HEK293 (cell line): Measurements from ENCODE around the gene CCDC40.

Experiments
- HOXA7 ChIP-seq: sonication (generic); formaldehyde crosslinking; IDR thresholded peaks from 2 replicates; pipeline ENCODE4 v1.8.1; 2022; ENCODE audit warnings: missing genetic modification reagents, borderline replicate concordance
- KLF10 ChIP-seq: fragments of 450-650 bp; IDR thresholded peaks from 2 replicates; pipeline ENCODE4 v1.5.1; 2018; ENCODE audit warnings: missing biosample characterization, mild to moderate bottlenecking, missing genetic modification characterization
- MZF1 ChIP-seq: fragments of 450-650 bp; formaldehyde crosslinking; IDR thresholded peaks from 2 replicates; pipeline ENCODE4 v1.5.1; 2017; ENCODE audit warnings: missing biosample characterization, missing genetic modification characterization, borderline replicate concordance
- OVOL3 ChIP-seq: fragments of 450-650 bp; formaldehyde crosslinking; IDR thresholded peaks from 2 replicates; pipeline ENCODE4 v1.5.1; 2016; ENCODE audit warnings: missing biosample characterization, missing genetic modification characterization
- PRDM1 ChIP-seq: fragments of 450-650 bp; formaldehyde crosslinking; IDR thresholded peaks from 2 replicates; pipeline ENCODE4; 2016; ENCODE audit warnings: missing biosample characterization, missing genetic modification characterization
- PRDM10 ChIP-seq: fragments of 450-650 bp; formaldehyde crosslinking; IDR thresholded peaks from 2 replicates; pipeline ENCODE4 v1.5.1; 2016; ENCODE audit warnings: missing biosample characterization, missing genetic modification characterization
- ZFP37 ChIP-seq: fragments of 450-650 bp; formaldehyde crosslinking; IDR thresholded peaks from 2 replicates; pipeline ENCODE4 v1.5.1; 2016; ENCODE audit warnings: missing biosample characterization, missing genetic modification characterization
- ZNF140 ChIP-seq: fragments of 450-650 bp; formaldehyde crosslinking; IDR thresholded peaks from 2 replicates; pipeline ENCODE4 v1.5.1; 2016; ENCODE audit warnings: missing biosample characterization, missing genetic modification characterization
- ZNF221 ChIP-seq: fragments of 450-650 bp; formaldehyde crosslinking; IDR thresholded peaks from 2 replicates; pipeline ENCODE4 v1.5.1; 2017; ENCODE audit warnings: missing biosample characterization, missing genetic modification characterization, borderline replicate concordance
- ZNF223 ChIP-seq: fragments of 450-650 bp; formaldehyde crosslinking; IDR thresholded peaks from 2 replicates; pipeline ENCODE4 v1.5.1; 2016; ENCODE audit warnings: missing biosample characterization, missing genetic modification characterization
- ZNF350 ChIP-seq: fragments of 450-650 bp; formaldehyde crosslinking; IDR thresholded peaks from 2 replicates; pipeline ENCODE4 v1.5.0; 2017; ENCODE audit warnings: missing biosample characterization, mild to moderate bottlenecking, missing genetic modification characterization
- ZNF394 ChIP-seq: fragments of 450-650 bp; formaldehyde crosslinking; IDR thresholded peaks from 2 replicates; pipeline ENCODE4 v1.5.1; 2016; ENCODE audit warnings: missing biosample characterization, missing genetic modification characterization, mild to moderate bottlenecking, moderate library complexity, borderline replicate concordance
- ZNF423 ChIP-seq: fragments of 450-650 bp; formaldehyde crosslinking; IDR thresholded peaks from 2 replicates; pipeline ENCODE4 v1.5.1; 2016; ENCODE audit warnings: missing biosample characterization, missing genetic modification characterization
- ZNF473 ChIP-seq: fragments of 450-650 bp; formaldehyde crosslinking; IDR thresholded peaks from 2 replicates; pipeline ENCODE4 v1.5.1; 2017; ENCODE audit warnings: missing biosample characterization, missing genetic modification characterization
- ZNF561 ChIP-seq: fragments of 450-650 bp; IDR thresholded peaks from 2 replicates; pipeline ENCODE4 v1.5.1; 2018; ENCODE audit warnings: missing biosample characterization, missing genetic modification characterization, borderline replicate concordance
- ZNF596 ChIP-seq: fragments of 450-650 bp; IDR thresholded peaks from 2 replicates; pipeline ENCODE4 v1.5.0; 2018; ENCODE audit warnings: missing biosample characterization, mild to moderate bottlenecking, missing genetic modification characterization, moderate library complexity
- ZNF660 ChIP-seq: fragments of 450-650 bp; IDR thresholded peaks from 2 replicates; pipeline ENCODE4 v1.5.1; 2018; ENCODE audit warnings: missing biosample characterization, mild to moderate bottlenecking, missing genetic modification characterization
- ZNF76 ChIP-seq: fragments of 450-650 bp; formaldehyde crosslinking; IDR thresholded peaks from 2 replicates; pipeline ENCODE4; 2016; ENCODE audit warnings: low read depth, missing biosample characterization, missing genetic modification characterization, borderline replicate concordance
- ZXDB ChIP-seq: fragments of 450-650 bp; formaldehyde crosslinking; IDR thresholded peaks from 2 replicates; pipeline ENCODE4 v1.5.1; 2016; ENCODE audit warnings: missing biosample characterization, missing genetic modification characterization
- TF ChIP-seq, protein P1 (sequence below): fragments of 450-650 bp; formaldehyde crosslinking; IDR thresholded peaks from 2 replicates; pipeline ENCODE4 v1.5.1; 2016; ENCODE audit warnings: missing biosample characterization, missing genetic modification characterization
- TF ChIP-seq, protein P2 (sequence below): fragments of 450-650 bp; IDR thresholded peaks from 2 replicates; pipeline ENCODE4 v1.5.1; 2018; ENCODE audit warnings: missing biosample characterization, mild to moderate bottlenecking, missing genetic modification characterization
- TF ChIP-seq, protein P3 (sequence below): fragments of 450-650 bp; formaldehyde crosslinking; IDR thresholded peaks from 2 replicates; pipeline ENCODE4 v1.5.1; 2016; ENCODE audit warnings: missing biosample characterization, missing genetic modification characterization
- TF ChIP-seq, protein P4 (sequence below): fragments of 450-650 bp; formaldehyde crosslinking; IDR thresholded peaks from 2 replicates; pipeline ENCODE4 v1.5.0; 2017; ENCODE audit warnings: missing biosample characterization, missing genetic modification characterization, borderline replicate concordance
- TF ChIP-seq, protein P5 (sequence below): fragments of 450-650 bp; formaldehyde crosslinking; IDR thresholded peaks from 2 replicates; pipeline ENCODE4 v1.5.1; 2016; ENCODE audit warnings: missing biosample characterization, missing genetic modification characterization

Gene CCDC40

DNA sequence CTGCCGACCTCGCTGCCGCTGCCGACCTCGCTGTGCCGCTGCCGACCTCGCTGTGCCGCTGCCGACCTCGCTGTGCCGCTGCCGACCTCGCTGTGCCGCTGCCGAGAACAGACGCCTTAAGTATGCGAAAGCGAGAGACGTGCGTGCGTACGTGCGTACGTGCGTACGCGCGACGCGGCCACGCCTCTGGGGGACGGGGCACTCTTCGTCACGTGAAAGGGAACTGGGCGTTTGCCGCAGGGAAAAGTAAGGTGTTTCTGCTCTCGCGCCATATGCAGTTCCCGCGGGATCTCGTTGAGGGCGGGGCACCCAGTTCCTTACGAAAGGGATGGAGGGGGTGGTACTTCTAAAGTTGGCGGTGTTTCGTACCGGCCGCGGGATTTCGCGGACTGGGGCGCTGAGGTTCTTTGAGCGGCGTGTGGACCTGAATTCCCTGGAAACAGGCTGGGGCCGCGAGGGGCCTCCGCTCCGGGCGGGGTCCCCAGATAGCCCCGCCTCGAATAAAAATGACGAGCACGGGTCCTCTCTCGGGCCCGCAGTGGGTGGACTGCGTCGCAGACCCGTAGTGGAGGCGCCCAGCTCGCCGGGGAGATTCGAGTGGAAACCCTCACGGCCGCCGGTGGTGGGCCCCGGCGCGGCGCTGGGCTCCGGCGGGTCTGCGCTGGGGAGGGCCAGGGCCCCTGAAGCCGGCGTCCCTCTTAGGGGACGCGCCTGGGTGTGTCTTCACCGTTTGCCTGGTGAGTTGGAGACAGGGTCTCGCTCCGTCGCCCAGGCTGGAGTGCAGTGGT, 110.8 kb downstream of the CCDC40 start, which contains the start of gene EIF4A3 (continued):
- TF ChIP-seq, protein P1, sequence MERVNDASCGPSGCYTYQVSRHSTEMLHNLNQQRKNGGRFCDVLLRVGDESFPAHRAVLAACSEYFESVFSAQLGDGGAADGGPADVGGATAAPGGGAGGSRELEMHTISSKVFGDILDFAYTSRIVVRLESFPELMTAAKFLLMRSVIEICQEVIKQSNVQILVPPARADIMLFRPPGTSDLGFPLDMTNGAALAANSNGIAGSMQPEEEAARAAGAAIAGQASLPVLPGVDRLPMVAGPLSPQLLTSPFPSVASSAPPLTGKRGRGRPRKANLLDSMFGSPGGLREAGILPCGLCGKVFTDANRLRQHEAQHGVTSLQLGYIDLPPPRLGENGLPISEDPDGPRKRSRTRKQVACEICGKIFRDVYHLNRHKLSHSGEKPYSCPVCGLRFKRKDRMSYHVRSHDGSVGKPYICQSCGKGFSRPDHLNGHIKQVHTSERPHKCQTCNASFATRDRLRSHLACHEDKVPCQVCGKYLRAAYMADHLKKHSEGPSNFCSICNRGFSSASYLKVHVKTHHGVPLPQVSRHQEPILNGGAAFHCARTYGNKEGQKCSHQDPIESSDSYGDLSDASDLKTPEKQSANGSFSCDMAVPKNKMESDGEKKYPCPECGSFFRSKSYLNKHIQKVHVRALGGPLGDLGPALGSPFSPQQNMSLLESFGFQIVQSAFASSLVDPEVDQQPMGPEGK (tag by site-specific recombination) = peak; percentile 75
- TF ChIP-seq ZFP37 = peak; percentile 22; the same call in 1 of the 2 replicates
- TF ChIP-seq ZNF660 (tag by site-specific recombination) = peak; percentile 56; the same call in 1 of the 2 replicates
- TF ChIP-seq PRDM1 = peak; percentile 75
- TF ChIP-seq, protein P2, sequence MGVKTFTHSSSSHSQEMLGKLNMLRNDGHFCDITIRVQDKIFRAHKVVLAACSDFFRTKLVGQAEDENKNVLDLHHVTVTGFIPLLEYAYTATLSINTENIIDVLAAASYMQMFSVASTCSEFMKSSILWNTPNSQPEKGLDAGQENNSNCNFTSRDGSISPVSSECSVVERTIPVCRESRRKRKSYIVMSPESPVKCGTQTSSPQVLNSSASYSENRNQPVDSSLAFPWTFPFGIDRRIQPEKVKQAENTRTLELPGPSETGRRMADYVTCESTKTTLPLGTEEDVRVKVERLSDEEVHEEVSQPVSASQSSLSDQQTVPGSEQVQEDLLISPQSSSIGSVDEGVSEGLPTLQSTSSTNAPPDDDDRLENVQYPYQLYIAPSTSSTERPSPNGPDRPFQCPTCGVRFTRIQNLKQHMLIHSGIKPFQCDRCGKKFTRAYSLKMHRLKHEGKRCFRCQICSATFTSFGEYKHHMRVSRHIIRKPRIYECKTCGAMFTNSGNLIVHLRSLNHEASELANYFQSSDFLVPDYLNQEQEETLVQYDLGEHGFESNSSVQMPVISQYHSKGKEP (tag by site-specific recombination) = no peak
- TF ChIP-seq ZNF561 (tag by site-specific recombination) = peak; percentile 87; the same call in 1 of the 2 replicates
- no peak for TF ChIP-seq ZNF473 (tag by site-specific recombination)
- peak; percentile 94 for TF ChIP-seq KLF10 (tag by site-specific recombination)
- peak; percentile 18; the same call in 1 of the 2 replicates for TF ChIP-seq ZNF76 (tag by site-specific recombination)
- TF ChIP-seq, protein P3, sequence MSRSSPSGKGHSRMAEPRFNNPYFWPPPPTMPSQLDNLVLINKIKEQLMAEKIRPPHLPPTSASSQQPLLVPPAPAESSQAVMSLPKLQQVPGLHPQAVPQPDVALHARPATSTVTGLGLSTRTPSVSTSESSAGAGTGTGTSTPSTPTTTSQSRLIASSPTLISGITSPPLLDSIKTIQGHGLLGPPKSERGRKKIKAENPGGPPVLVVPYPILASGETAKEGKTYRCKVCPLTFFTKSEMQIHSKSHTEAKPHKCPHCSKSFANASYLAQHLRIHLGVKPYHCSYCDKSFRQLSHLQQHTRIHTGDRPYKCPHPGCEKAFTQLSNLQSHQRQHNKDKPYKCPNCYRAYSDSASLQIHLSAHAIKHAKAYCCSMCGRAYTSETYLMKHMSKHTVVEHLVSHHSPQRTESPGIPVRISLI (tag by site-specific recombination) = 0 out of 2 replicates have a peak, but pooled peaks have one; percentile 8
- TF ChIP-seq ZNF596 (tag by site-specific recombination) = no peak
- TF ChIP-seq HOXA7 (CRISPR knock-in tag) = no peak
- TF ChIP-seq ZNF423 (tag by site-specific recombination) = no peak
- TF ChIP-seq, protein P4, sequence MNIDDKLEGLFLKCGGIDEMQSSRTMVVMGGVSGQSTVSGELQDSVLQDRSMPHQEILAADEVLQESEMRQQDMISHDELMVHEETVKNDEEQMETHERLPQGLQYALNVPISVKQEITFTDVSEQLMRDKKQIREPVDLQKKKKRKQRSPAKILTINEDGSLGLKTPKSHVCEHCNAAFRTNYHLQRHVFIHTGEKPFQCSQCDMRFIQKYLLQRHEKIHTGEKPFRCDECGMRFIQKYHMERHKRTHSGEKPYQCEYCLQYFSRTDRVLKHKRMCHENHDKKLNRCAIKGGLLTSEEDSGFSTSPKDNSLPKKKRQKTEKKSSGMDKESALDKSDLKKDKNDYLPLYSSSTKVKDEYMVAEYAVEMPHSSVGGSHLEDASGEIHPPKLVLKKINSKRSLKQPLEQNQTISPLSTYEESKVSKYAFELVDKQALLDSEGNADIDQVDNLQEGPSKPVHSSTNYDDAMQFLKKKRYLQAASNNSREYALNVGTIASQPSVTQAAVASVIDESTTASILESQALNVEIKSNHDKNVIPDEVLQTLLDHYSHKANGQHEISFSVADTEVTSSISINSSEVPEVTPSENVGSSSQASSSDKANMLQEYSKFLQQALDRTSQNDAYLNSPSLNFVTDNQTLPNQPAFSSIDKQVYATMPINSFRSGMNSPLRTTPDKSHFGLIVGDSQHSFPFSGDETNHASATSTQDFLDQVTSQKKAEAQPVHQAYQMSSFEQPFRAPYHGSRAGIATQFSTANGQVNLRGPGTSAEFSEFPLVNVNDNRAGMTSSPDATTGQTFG = no peak
- no peak for TF ChIP-seq ZNF221
- TF ChIP-seq ZNF394 (tag by site-specific recombination) = no peak
- peak; percentile 74 for TF ChIP-seq PRDM10
- TF ChIP-seq, protein P5, sequence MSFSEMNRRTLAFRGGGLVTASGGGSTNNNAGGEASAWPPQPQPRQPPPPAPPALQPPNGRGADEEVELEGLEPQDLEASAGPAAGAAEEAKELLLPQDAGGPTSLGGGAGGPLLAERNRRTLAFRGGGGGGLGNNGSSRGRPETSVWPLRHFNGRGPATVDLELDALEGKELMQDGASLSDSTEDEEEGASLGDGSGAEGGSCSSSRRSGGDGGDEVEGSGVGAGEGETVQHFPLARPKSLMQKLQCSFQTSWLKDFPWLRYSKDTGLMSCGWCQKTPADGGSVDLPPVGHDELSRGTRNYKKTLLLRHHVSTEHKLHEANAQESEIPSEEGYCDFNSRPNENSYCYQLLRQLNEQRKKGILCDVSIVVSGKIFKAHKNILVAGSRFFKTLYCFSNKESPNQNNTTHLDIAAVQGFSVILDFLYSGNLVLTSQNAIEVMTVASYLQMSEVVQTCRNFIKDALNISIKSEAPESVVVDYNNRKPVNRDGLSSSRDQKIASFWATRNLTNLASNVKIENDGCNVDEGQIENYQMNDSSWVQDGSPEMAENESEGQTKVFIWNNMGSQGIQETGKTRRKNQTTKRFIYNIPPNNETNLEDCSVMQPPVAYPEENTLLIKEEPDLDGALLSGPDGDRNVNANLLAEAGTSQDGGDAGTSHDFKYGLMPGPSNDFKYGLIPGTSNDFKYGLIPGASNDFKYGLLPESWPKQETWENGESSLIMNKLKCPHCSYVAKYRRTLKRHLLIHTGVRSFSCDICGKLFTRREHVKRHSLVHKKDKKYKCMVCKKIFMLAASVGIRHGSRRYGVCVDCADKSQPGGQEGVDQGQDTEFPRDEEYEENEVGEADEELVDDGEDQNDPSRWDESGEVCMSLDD = no peak; the same call in 1 of the 2 replicates
- TF ChIP-seq ZXDB = no peak
- no peak for TF ChIP-seq OVOL3 (tag by site-specific recombination)
- no peak for TF ChIP-seq ZNF223 (tag by site-specific recombination)
- peak; percentile 34; the same call in 1 of the 2 replicates for TF ChIP-seq MZF1
- no peak for TF ChIP-seq ZNF140 (tag by site-specific recombination)
- no peak for TF ChIP-seq ZNF350 (tag by site-specific recombination)
